ENCODE results near the gene MGAT5.

Gene MGAT5

DNA sequence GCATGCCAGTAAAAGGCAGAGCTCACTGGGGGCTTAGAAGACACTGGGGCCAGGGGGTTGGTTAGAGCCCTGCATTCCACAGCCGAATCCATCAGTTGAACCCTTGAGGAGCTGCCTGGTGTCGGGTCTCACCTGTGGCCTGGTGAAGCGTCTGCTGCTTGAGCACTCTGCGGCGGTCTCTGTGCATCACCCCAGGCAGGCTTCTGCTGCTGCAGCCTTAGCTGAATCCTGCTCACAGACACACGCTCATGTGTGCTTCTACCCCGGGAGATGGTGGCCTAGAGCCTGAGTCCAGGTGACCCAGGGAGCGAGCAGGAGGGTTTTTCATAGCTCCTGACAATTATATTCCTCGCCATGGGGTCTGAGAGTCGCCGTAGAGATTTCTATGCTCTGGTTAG, 192.1 kb downstream of the MGAT5 start:
- H3K27me3 ChIP-seq (replicated peaks), result no peaks in the 10 kb centered on the region
- H3K27ac ChIP-seq, result no peak overlapping the region
- DNase-seq, result no peak
- no peak overlapping the region for H3K4me3 ChIP-seq (ENCODE audit: low read depth, low read length)
- TF ChIP-seq CTCF (IDR thresholded peaks at IDR 0.05; ENCODE audit: low read depth, low read length, missing control alignments), result no peak
- in situ Hi-C loops (cut with HindIII; ENCODE audit: low pct_ligation_motif_present, low sequenced_read_pairs), result no loop called here
- H3K36me3 ChIP-seq (replicated peaks), result no peaks in the 10 kb centered on the region

GRCh38 chr2:134446383-134447017, 192.6 kb downstream of the MGAT5 start:
- Histone ChIP-seq H3K36me3 (replicated peaks) (no peaks in the 10 kb centered on the region), H3K4me3 (ENCODE audit: low read depth, low read length) (no peak overlapping the region), H3K27ac (no peak overlapping the region), H3K27me3 (replicated peaks) (no peaks in the 10 kb centered on the region)
- no peak for TF ChIP-seq CTCF (IDR thresholded peaks at IDR 0.05; ENCODE audit: low read depth, low read length, missing control alignments)
- DNase-seq, result no peak
- in situ Hi-C loops (cut with HindIII; ENCODE audit: low pct_ligation_motif_present, low sequenced_read_pairs), result no loop called here

DNA sequence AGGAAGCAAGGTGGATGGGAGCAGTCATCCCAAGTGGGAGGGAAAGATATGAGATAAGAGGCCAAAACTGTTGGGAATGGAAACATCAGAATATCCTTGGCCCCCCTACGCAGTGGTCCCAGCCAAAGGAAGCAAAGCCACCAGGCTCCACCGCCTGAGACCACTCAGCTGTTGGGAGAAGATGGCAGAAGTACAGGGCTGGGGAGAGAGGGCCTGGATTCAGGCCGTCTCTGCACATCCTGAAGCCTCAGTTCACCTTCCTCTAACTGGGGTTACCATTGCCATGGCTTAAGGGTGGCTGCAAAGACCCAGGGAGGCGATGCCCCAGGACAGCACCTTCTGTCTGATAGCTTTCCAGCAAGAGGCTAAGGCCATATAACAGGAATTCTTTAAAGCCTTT, 193.8 kb downstream of the MGAT5 start:
- TF ChIP-seq CTCF (IDR thresholded peaks at IDR 0.05; ENCODE audit: low read depth, low read length, missing control alignments), result no peak
- no peaks in the 10 kb centered on the region for H3K27me3 ChIP-seq (replicated peaks)
- DNase-seq, result no peak
- no peaks in the 10 kb centered on the region for H3K36me3 ChIP-seq (replicated peaks)
- no peak overlapping the region for H3K4me3 ChIP-seq (ENCODE audit: low read depth, low read length)
- in situ Hi-C loops (cut with HindIII; ENCODE audit: low pct_ligation_motif_present, low sequenced_read_pairs), result no loop called here
- H3K27ac ChIP-seq, result no peak overlapping the region

DNA sequence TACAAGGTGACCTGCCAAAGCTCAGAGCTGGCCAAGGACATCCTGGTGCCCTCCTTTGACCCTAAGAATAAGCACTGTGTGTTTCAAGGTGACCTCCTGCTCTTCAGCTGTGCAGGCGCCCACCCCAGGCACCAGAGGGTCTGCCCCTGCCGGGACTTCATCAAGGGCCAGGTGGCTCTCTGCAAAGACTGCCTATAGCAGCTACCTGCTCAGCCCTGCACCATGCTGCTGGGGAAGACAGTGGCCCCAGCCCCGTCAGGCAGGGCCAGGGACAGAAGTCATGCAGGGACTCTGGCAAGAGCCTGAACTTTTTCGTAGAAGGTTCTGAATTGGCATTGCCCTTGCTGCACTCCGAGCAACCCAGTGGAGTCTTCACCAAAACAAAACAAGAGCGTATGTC, 194.8 kb downstream of the MGAT5 start:
- Histone ChIP-seq H3K27me3 (replicated peaks) (no peaks in the 10 kb centered on the region), H3K27ac (no peak overlapping the region), H3K4me3 (ENCODE audit: low read depth, low read length) (no peak overlapping the region), H3K36me3 (replicated peaks) (no peaks in the 10 kb centered on the region)
- in situ Hi-C loops (cut with HindIII; ENCODE audit: low pct_ligation_motif_present, low sequenced_read_pairs), result no loop called here
- no peak for DNase-seq
- TF ChIP-seq CTCF (IDR thresholded peaks at IDR 0.05; ENCODE audit: low read depth, low read length, missing control alignments), result no peak

DNA sequence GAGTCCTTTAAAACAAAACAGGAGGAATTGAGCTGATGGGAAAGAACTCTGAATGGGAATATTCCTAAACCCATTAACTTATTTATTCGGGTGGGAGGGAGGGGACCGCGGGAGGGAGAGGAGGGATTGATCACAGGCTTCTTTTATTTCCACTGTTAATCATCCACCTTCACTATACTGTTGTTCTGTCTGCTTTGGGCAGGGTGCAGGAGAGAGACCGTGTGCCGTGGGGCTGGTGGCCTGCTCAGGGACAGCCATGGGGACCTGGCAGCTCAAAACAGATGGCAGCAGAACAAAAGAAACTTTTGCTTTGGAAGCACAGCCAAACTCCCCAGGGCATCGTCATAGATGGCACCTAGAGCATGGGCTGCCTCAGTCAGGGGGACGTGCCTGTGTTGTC, 195.3 kb downstream of the MGAT5 start:
- DNase-seq, result no peak

More for the DNA sequence above, 195.3 kb downstream of the MGAT5 start:
- no peaks in the 10 kb centered on the region for H3K36me3 ChIP-seq (replicated peaks)
- H3K27ac ChIP-seq, result no peak overlapping the region
- H3K4me3 ChIP-seq (ENCODE audit: low read depth, low read length), result no peak overlapping the region
- H3K27me3 ChIP-seq (replicated peaks), result no peaks in the 10 kb centered on the region
- in situ Hi-C loops (cut with HindIII; ENCODE audit: low pct_ligation_motif_present, low sequenced_read_pairs), result no loop called here
- no peak for TF ChIP-seq CTCF (IDR thresholded peaks at IDR 0.05; ENCODE audit: low read depth, low read length, missing control alignments)

Data from brain microvascular endothelial cell (primary cell).